Measurements from ENCODE around the gene MXD4. TPM values are rescaled to one million over a fixed set of nuclear protein-coding genes. Genes with fewer than 3 reads are reported as not detected.

Gene MXD4
- total and polyA plus RNA-seq, 2 experiments from 2014 or later: 30.9 to 70.5 TPM

DNA sequence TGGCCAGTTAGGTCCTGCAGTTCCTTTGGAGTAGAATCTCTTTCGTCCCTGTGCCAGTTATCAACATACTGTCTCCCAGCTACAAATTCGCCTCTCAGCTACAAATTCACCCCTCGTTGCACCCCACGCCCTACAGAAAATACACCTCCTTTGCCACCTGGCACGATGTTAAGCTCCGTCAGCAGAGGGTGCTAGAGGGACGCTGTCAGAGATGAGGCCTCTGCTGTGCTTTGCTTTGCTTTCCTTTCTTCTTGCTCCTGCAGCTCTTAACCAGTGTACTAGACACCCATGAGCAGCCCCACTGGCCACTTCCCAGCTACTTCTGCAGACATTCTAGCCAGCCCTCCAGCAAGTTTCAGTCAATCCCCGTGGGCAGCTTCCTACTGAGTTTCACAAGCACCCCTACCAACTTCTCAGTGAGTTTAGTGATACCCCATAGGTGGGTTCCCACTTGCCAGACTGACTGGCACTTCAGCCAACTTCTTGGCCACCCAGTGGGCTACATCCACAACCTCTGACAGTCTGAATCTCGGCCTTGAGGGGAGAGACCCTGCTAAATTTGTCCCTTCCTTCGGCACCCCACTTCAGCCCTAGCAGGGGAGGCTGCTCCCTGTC lies 41.8 kb downstream of the MXD4 start:
- Histone ChIP-seq H2AFZ (no peak overlapping the region), H3K9me3 (ENCODE audit: low read depth) (no peaks in the 10 kb centered on the region), H3K4me3 (no peak overlapping the region), H3K4me1 (ENCODE audit: insufficient read depth) (0 out of 2 replicates have a peak, but pooled peaks cover 6% of the 10 kb centered on the region), H4K20me1 (ENCODE audit: insufficient read depth) (no peaks in the 10 kb centered on the region), H3K36me3 (ENCODE audit: low read depth) (0 out of 2 replicates have a peak, but pooled peaks cover 6% of the 10 kb centered on the region), H3K9me2 (ENCODE audit: insufficient read depth) (no peaks in the 10 kb centered on the region), H3K79me2 (ENCODE audit: insufficient read depth) (no peaks in the 10 kb centered on the region), H3K4me2 (ENCODE audit: unreplicated experiment) (no peak overlapping the region), H3K27ac (no peak overlapping the region), H3F3A (ENCODE audit: insufficient read depth) (peaks cover 14% of the 10 kb centered on the region), H3K27me3 (replicated peaks; ENCODE audit: insufficient read depth) (no peaks in the 10 kb centered on the region), H3K9ac (no peak overlapping the region)
- WGBS, 2 experiments (ENCODE audit: low coverage in 1 of 2, low lambda C conversion rate in 2 of 2, missing lambda C conversion rate in 2 of 2): 6 to 9% methylated on average over 10 of the region's 10 CpGs
- peak; percentile 85 for DNase-seq
- in situ Hi-C loops (cut with MboI): loop anchor here (10.0 kb wide), 1 partner anchor 225 kb away; no protein-coding TSS in a partner anchor
- TF ChIP-seq EZH2phosphoT487 (IDR thresholded peaks at IDR 0.05; ENCODE audit: insufficient read depth, low read depth) (no peak), EZH2 (IDR thresholded peaks at IDR 0.05; ENCODE audit: insufficient read depth, poor library complexity, severe bottlenecking) (no peak)

- no peak overlapping the region for H3K4me3 ChIP-seq
- no peak for TF ChIP-seq EZH2 (IDR thresholded peaks at IDR 0.05; ENCODE audit: insufficient read depth, poor library complexity, severe bottlenecking)
- TF ChIP-seq EZH2phosphoT487 (IDR thresholded peaks at IDR 0.05; ENCODE audit: insufficient read depth, low read depth): no peak
- in situ Hi-C loops (cut with MboI): no loop called here
- H3K79me2 ChIP-seq (ENCODE audit: insufficient read depth): no peaks in the 10 kb centered on the region
- H4K20me1 ChIP-seq (ENCODE audit: insufficient read depth): no peaks in the 10 kb centered on the region
- 0 out of 2 replicates have a peak, but pooled peaks cover 3% of the 10 kb centered on the region for H3K36me3 ChIP-seq (ENCODE audit: low read depth)
- 0 out of 2 replicates have a peak, but pooled peaks cover 6% of the 10 kb centered on the region for H3K4me1 ChIP-seq (ENCODE audit: insufficient read depth)
- no peak overlapping the region for H3K9ac ChIP-seq
- no peaks in the 10 kb centered on the region for H3K27me3 ChIP-seq (replicated peaks; ENCODE audit: insufficient read depth)
- H3K9me3 ChIP-seq (ENCODE audit: low read depth): no peaks in the 10 kb centered on the region
- H3K4me2 ChIP-seq (ENCODE audit: unreplicated experiment): no peak overlapping the region
- WGBS, 2 experiments (ENCODE audit: low coverage in 1 of 2, low lambda C conversion rate in 2 of 2, missing lambda C conversion rate in 2 of 2): 86 to 95% methylated on average over 6 of the region's 6 CpGs
- peaks cover 14% of the 10 kb centered on the region for H3F3A ChIP-seq (ENCODE audit: insufficient read depth)
- DNase-seq: no peak
- no peak overlapping the region for H3K27ac ChIP-seq
- H2AFZ ChIP-seq: no peak overlapping the region
- H3K9me2 ChIP-seq (ENCODE audit: insufficient read depth): no peaks in the 10 kb centered on the region
Measured at GRCh38 chr4:2219233-2219760, 42.6 kb downstream of the MXD4 start.

DNA sequence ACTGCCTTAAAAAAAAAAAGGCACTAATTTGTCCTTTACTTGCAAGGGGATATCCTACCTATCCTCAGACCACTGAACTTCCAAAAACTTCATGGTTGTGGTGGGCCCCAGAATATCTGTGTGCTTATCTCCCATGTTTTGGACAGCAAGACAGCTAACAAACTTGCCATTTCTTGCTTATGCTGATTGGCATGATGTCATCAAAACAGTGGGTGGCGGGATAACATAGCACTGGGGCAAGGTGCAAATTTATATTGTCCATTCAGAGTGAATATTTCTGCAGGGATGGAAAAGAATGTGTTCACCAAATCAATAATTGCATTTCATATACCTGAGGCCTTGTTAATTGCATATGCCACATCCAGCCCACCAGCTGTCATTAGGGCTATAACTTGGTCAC lies 43.5 kb downstream of the MXD4 start:
- TF ChIP-seq EZH2phosphoT487 (IDR thresholded peaks at IDR 0.05; ENCODE audit: insufficient read depth, low read depth): no peak
- H3K36me3 ChIP-seq (ENCODE audit: low read depth): 0 out of 2 replicates have a peak, but pooled peaks cover under 1% of the 10 kb centered on the region
- no peaks in the 10 kb centered on the region for H3K9me3 ChIP-seq (ENCODE audit: low read depth)
- 96 to 97% methylated on average over 1 of the region's 1 CpG for WGBS, 2 experiments (ENCODE audit: low coverage in 1 of 2, low lambda C conversion rate in 2 of 2, missing lambda C conversion rate in 2 of 2)
- no peak overlapping the region for H2AFZ ChIP-seq
- no peak overlapping the region for H3K27ac ChIP-seq
- H3K4me3 ChIP-seq: no peak overlapping the region
- no peak overlapping the region for H3K4me2 ChIP-seq (ENCODE audit: unreplicated experiment)
- 0 out of 2 replicates have a peak, but pooled peaks cover 6% of the 10 kb centered on the region for H3K4me1 ChIP-seq (ENCODE audit: insufficient read depth)
- no peak overlapping the region for H3K9ac ChIP-seq
- no peaks in the 10 kb centered on the region for H4K20me1 ChIP-seq (ENCODE audit: insufficient read depth)
- H3K79me2 ChIP-seq (ENCODE audit: insufficient read depth): no peaks in the 10 kb centered on the region
- in situ Hi-C loops (cut with MboI): no loop called here
- no peak for DNase-seq
- H3F3A ChIP-seq (ENCODE audit: insufficient read depth): peaks cover 14% of the 10 kb centered on the region
- no peaks in the 10 kb centered on the region for H3K9me2 ChIP-seq (ENCODE audit: insufficient read depth)
- no peaks in the 10 kb centered on the region for H3K27me3 ChIP-seq (replicated peaks; ENCODE audit: insufficient read depth)

GRCh38 chr4:2217726-2218125 lies 44.2 kb downstream of the MXD4 start:
- WGBS, 2 experiments (ENCODE audit: low coverage in 1 of 2, low lambda C conversion rate in 2 of 2, missing lambda C conversion rate in 2 of 2): 57 to 61% methylated on average over 3 of the region's 3 CpGs
- no peak overlapping the region for H3K27ac ChIP-seq
- no peak overlapping the region for H3K4me2 ChIP-seq (ENCODE audit: unreplicated experiment)
- TF ChIP-seq EZH2 (IDR thresholded peaks at IDR 0.05; ENCODE audit: insufficient read depth, poor library complexity, severe bottlenecking) (no peak), EZH2phosphoT487 (IDR thresholded peaks at IDR 0.05; ENCODE audit: insufficient read depth, low read depth) (0 out of 2 replicates have a peak, but pooled peaks have one; percentile 24)
- DNase-seq: peak; percentile 51
- H3K9ac ChIP-seq: no peak overlapping the region
- H2AFZ ChIP-seq: no peak overlapping the region
- H4K20me1 ChIP-seq (ENCODE audit: insufficient read depth): no peaks in the 10 kb centered on the region
- H3F3A ChIP-seq (ENCODE audit: insufficient read depth): peaks cover 14% of the 10 kb centered on the region
- H3K79me2 ChIP-seq (ENCODE audit: insufficient read depth): no peaks in the 10 kb centered on the region
- H3K27me3 ChIP-seq (replicated peaks; ENCODE audit: insufficient read depth): no peaks in the 10 kb centered on the region
- H3K9me3 ChIP-seq (ENCODE audit: low read depth): no peaks in the 10 kb centered on the region
- in situ Hi-C loops (cut with MboI): no loop called here
- no peak overlapping the region for H3K4me3 ChIP-seq
- no peaks in the 10 kb centered on the region for H3K36me3 ChIP-seq (ENCODE audit: low read depth)
- no peaks in the 10 kb centered on the region for H3K9me2 ChIP-seq (ENCODE audit: insufficient read depth)
- 0 out of 2 replicates have a peak, but pooled peaks cover 6% of the 10 kb centered on the region for H3K4me1 ChIP-seq (ENCODE audit: insufficient read depth)
